HepG2 (cell line): ENCODE measurements around the gene TACC2. TPM values are rescaled to one million over a fixed set of nuclear protein-coding genes. Genes with fewer than 3 reads are reported as not detected.

Experiments used
- ATAC-seq: fragments of 200-7000 bp; cut with Tn5 transposase; 3 replicates; pipeline ENCODE4 v1.9.1; 2020; ENCODE audit warnings: mild to moderate bottlenecking, moderate library complexity
- BruUV-seq: library from RNA; stranded (reverse); fragments of 400-500 nt; replicated peaks from 2 replicates; lab custom pipeline; 2021; lab: Mats Ljungman, UMichigan
- CTCF ChIA-PET: fragments of 300-600 bp; formaldehyde crosslinking; extraction: SDS; loops from one replicate; lab custom pipeline; 2021; ENCODE audit warnings: low total read pairs, inconsistent platforms, low intra/inter-chr PET ratio; lab: Yijun Ruan, JAX
- POLR2A ChIA-PET: fragments of 350-600 bp; sonication (Branson Sonifier 250); formaldehyde crosslinking; loops from one replicate; lab custom pipeline; 2020; ENCODE audit warnings: antibody characterized with exemption, inconsistent platforms; lab: Yijun Ruan, JAX
- DNase-seq: peaks from one replicate; pipeline ENCODE4 v3.0.0-alpha.2; 2015; ENCODE audit warnings: low spot score
- FAIRE-seq: peaks from 3 replicates; lab custom pipeline; 2011; peaks lifted over from hg19 to GRCh38; lab: Jason Lieb, UNC
- H2AFZ ChIP-seq: one replicate; pipeline ENCODE4 v1.6.1; 2011; ENCODE audit warnings: low read length, inconsistent platforms
- H3K27ac ChIP-seq: fragments of 300-600 bp; 3 replicates; pipeline ENCODE4 v1.8.0; 2011; ENCODE audit warnings: mixed run types, mild to moderate bottlenecking, mixed read lengths, low read length, inconsistent platforms; ENCODE audit not compliant: insufficient read depth; ENCODE audit errors: extremely low read length
- H3K27me3 ChIP-seq, 2 experiments: fragments of 200-600 bp in 1 of 2; 2 replicates in 1 of 2; 3 replicates in 1 of 2; pipeline versions ENCODE4 v1.6.0 to v1.8.0; 2011; ENCODE audit warnings: low read length in 2 of 2, mild to moderate bottlenecking in 2 of 2, moderate library complexity in 2 of 2, inconsistent platforms in 1 of 2; ENCODE audit not compliant: insufficient read depth in 2 of 2, control insufficient read depth in 1 of 2
- H3K36me3 ChIP-seq, 2 experiments: fragments of 200-600 bp in 1 of 2; replicated peaks in 1 of 2; 2 replicates in 1 of 2; 3 replicates in 1 of 2; pipeline versions ENCODE4 v1.5.1 to v1.8.0; 2011; ENCODE audit warnings: low read length in 2 of 2, inconsistent platforms in 1 of 2; ENCODE audit not compliant: insufficient read depth in 2 of 2, control insufficient read depth in 1 of 2
- H3K4me1 ChIP-seq: 2 replicates; pipeline ENCODE4 v1.5.1; 2012; ENCODE audit warnings: low read length, inconsistent platforms; ENCODE audit not compliant: insufficient read depth
- H3K4me2 ChIP-seq: 2 replicates; pipeline ENCODE4 v1.6.0; 2011; ENCODE audit warnings: low read depth, low read length, inconsistent platforms
- H3K4me3 ChIP-seq, 3 experiments: fragments of 200-600 bp in 1 of 3; sonication (generic), shearing (Covaris generic) in 1 of 3; replicated peaks in 1 of 3; 2 replicates each; pipeline ENCODE4 v1.5.1; 2011 to 2016; ENCODE audit warnings: low read length in 3 of 3, inconsistent platforms in 2 of 3, low read depth in 2 of 3, mild to moderate bottlenecking in 2 of 3, control low read depth in 1 of 3, mixed read lengths in 1 of 3; ENCODE audit not compliant: insufficient read depth in 1 of 3
- H3K79me2 ChIP-seq: one replicate; pipeline ENCODE4 v1.6.1; 2011; ENCODE audit warnings: low read length, inconsistent platforms; ENCODE audit not compliant: insufficient read depth
- H3K9ac ChIP-seq: 2 replicates; pipeline ENCODE4 v1.6.0; 2011; ENCODE audit warnings: mild to moderate bottlenecking, low read depth, low read length, inconsistent platforms; ENCODE audit not compliant: insufficient read depth
- H3K9me3 ChIP-seq: 2 replicates; pipeline ENCODE4 v1.5.1; 2012; ENCODE audit warnings: mild to moderate bottlenecking, low read length
- H4K20me1 ChIP-seq: 2 replicates; pipeline ENCODE4 v1.6.0; 2011; ENCODE audit warnings: inconsistent platforms, mild to moderate bottlenecking, low read length, moderate library complexity; ENCODE audit not compliant: insufficient read depth
- ETS1 ChIP-seq: sonication (generic); formaldehyde crosslinking; IDR thresholded peaks from 2 replicates; pipeline ENCODE4 v1.4.0; 2020; ENCODE audit warnings: missing genetic modification reagents
- HMGA1 ChIP-seq: sonication (generic); formaldehyde crosslinking; conservative IDR thresholded peaks from 2 replicates; pipeline ENCODE4 v1.4.0; 2020; ENCODE audit warnings: missing genetic modification reagents
- KLF16 ChIP-seq, 2 experiments: sonication (generic) in 1 of 2; formaldehyde crosslinking in 1 of 2; IDR thresholded peaks; 2 replicates each; pipeline versions ENCODE4 v1.6.1 to v1.8.0; 2016 to 2023; ENCODE audit warnings: missing genetic modification reagents in 2 of 2, missing compliant biosample characterization in 1 of 2
- SKIL ChIP-seq: sonication (generic); formaldehyde crosslinking; IDR thresholded peaks from 2 replicates; pipeline ENCODE4 v1.8.0; 2022; ENCODE audit warnings: missing genetic modification reagents, mild to moderate bottlenecking, moderate library complexity, borderline replicate concordance
- TFE3 ChIP-seq: IDR thresholded peaks from 2 replicates; pipeline ENCODE4 v1.6.1; 2016
- TOE1 ChIP-seq: sonication (generic); formaldehyde crosslinking; IDR thresholded peaks from 2 replicates; pipeline ENCODE4 v1.4.0; 2020; ENCODE audit warnings: mild to moderate bottlenecking, missing genetic modification reagents
- U2AF1 ChIP-seq: fragments of 200-400 bp; formaldehyde crosslinking; optimal IDR thresholded peaks from 2 replicates; pipeline ENCODE3; 2017; ENCODE audit warnings: mild to moderate bottlenecking, low read depth, low read length
- ZBTB34 ChIP-seq: sonication (generic); formaldehyde crosslinking; IDR thresholded peaks from 2 replicates; pipeline ENCODE4 v1.8.0; 2022; ENCODE audit warnings: mild to moderate bottlenecking, missing genetic modification reagents
- ZFX ChIP-seq: sonication (generic); formaldehyde crosslinking; IDR thresholded peaks from 2 replicates; pipeline ENCODE4 v1.4.0; 2020; ENCODE audit warnings: mild to moderate bottlenecking, low read depth, missing genetic modification reagents, moderate library complexity
- ZNF136 ChIP-seq: sonication (generic); formaldehyde crosslinking; IDR thresholded peaks from 2 replicates; pipeline ENCODE4 v1.8.1; 2022; ENCODE audit warnings: low read depth, mild to moderate bottlenecking, moderate library complexity, missing genetic modification reagents
- ZNF205 ChIP-seq: IDR thresholded peaks from 2 replicates; pipeline ENCODE4 v1.6.1; 2018; ENCODE audit warnings: missing biosample characterization, missing genetic modification reagents
- ZNF558 ChIP-seq: sonication (generic); formaldehyde crosslinking; IDR thresholded peaks from 2 replicates; pipeline ENCODE4 v1.9.0; 2022; ENCODE audit warnings: mild to moderate bottlenecking, missing genetic modification reagents, borderline replicate concordance
- ZNF615 ChIP-seq: sonication (generic); formaldehyde crosslinking; IDR thresholded peaks from 2 replicates; pipeline ENCODE4 v1.5.0; 2020; ENCODE audit warnings: mild to moderate bottlenecking, missing genetic modification reagents, borderline replicate concordance
- ZZZ3 ChIP-seq: sonication (generic); formaldehyde crosslinking; IDR thresholded peaks from 2 replicates; pipeline ENCODE4 v1.4.0; 2020; ENCODE audit warnings: missing genetic modification reagents, mild to moderate bottlenecking, borderline replicate concordance
- WGBS: methylation state at CpG from one replicate; pipeline ENCODE4 v1.1.6; 2017; ENCODE audit warnings: low lambda C conversion rate; 5-methylcytosine and 5-hydroxymethylcytosine counted together
- in situ Hi-C: cut with HindIII; loops from 2 replicates; pipeline ENCODE4 v1.10.0; 2017; ENCODE audit warnings: low pct_unique_long_range_greater_than_20kb; ENCODE audit not compliant: extremely low pct_ligation_motif_present
- intact Hi-C: fragments of 100-400 bp; cut with micrococcal nuclease; formaldehyde crosslinking; loops from one replicate; pipeline ENCODE4 v1.10.0; 2022; ENCODE audit not compliant: unreplicated experiment
- polyA plus RNA-seq, 8 experiments: library from polyadenylated mRNA; depleted of rRNA in 3 of 8; stranded (reverse) in 7 of 8; unstranded in 1 of 8; fragments of >200 nt; fragmentation: Illumina TruSeq in 4 of 8; extraction: Trizol in 4 of 8; gene quantifications; 2 replicates each; pipeline versions ENCODE4 v1.2.1 to v1.2.3, GENCODE V29; 2011 to 2016; ENCODE audit warnings: low read depth in 4 of 8, missing spikeins in 1 of 8, mixed read lengths in 1 of 8; ENCODE audit not compliant: insufficient read depth in 1 of 8
- total RNA-seq, 5 experiments: library from RNA; depleted of rRNA; stranded (reverse); fragments of >200 nt; fragmentation: Illumina TruSeq; extraction: Trizol; gene quantifications; 2 replicates each; pipeline ENCODE4 v1.2.3, GENCODE V29; 2016; ENCODE audit warnings: low read depth in 1 of 5

TACC2 gene
- total and polyA plus RNA-seq, 2 of the 13 experiments (the other 11 are each of a cell fraction or from before 2014, with no cell fraction given), result 11.8 to 16.0 TPM

GRCh38 chr10:122230222-122230621 is 241.3 kb downstream of the TACC2 start (continued):
- no peak for TF ChIP-seq KLF16 (CRISPR knock-in tag; IDR thresholded peaks at IDR 0.05)
- TF ChIP-seq ZNF136 (CRISPR knock-in tag), result no peak
- no peak for TF ChIP-seq ZFX (CRISPR knock-in tag)
- no peak for TF ChIP-seq ETS1 (CRISPR knock-in tag)
- no peak for TF ChIP-seq ZZZ3
- no peak for TF ChIP-seq ZNF615 (CRISPR knock-in tag)
- no peak for TF ChIP-seq ZNF205 (CRISPR knock-in tag)
- TF ChIP-seq, all 625 proteins: peak for 0

GRCh38 chr10:122232769-122233168 is 243.8 kb downstream of the TACC2 start:
- Histone ChIP-seq H3K79me2 (no peaks in the 10 kb centered on the region), H3K4me3 (no peak overlapping the region), H3K9me3 (no peaks in the 10 kb centered on the region), H3K27me3 (no peaks in the 10 kb centered on the region), H3K36me3 (peaks cover 19 to 58% of the 10 kb centered on the region in 2 experiments), H3K4me2 (no peak overlapping the region), H3K9ac (no peak overlapping the region), H3K27ac (no peak overlapping the region), H4K20me1 (no peaks in the 10 kb centered on the region), H3K4me1 (peaks cover 17% of the 10 kb centered on the region; the same call in 1 of the 2 replicates), H2AFZ (no peak overlapping the region)
- FAIRE-seq (no peak), ATAC-seq (no peak), DNase-seq (no peak)
- 98% methylated on average over 3 of the region's 3 CpGs for whole genome bisulfite sequencing
- TF ChIP-seq TOE1 (CRISPR knock-in tag) (no peak), ZBTB34 (no peak), HMGA1 (no peak), TFE3 (CRISPR knock-in tag) (no peak), ZNF558 (no peak), U2AF1 (no peak), SKIL (CRISPR knock-in tag) (no peak)
- BruUV-seq, result no TSS peak
- intact Hi-C loops (no loop called here), in situ Hi-C loops (no loop called here)
- ChIA-PET CTCF (no interaction called here), POLR2A (no interaction called here)
